T follicular helper cell (primary cell): ENCODE results near the gene CEP104.

Experiments used
- DNase-seq: peaks from one replicate; pipeline ENCODE4 v3.0.0-alpha.2; 2020; ENCODE audit warnings: low read depth

Gene CEP104

DNA sequence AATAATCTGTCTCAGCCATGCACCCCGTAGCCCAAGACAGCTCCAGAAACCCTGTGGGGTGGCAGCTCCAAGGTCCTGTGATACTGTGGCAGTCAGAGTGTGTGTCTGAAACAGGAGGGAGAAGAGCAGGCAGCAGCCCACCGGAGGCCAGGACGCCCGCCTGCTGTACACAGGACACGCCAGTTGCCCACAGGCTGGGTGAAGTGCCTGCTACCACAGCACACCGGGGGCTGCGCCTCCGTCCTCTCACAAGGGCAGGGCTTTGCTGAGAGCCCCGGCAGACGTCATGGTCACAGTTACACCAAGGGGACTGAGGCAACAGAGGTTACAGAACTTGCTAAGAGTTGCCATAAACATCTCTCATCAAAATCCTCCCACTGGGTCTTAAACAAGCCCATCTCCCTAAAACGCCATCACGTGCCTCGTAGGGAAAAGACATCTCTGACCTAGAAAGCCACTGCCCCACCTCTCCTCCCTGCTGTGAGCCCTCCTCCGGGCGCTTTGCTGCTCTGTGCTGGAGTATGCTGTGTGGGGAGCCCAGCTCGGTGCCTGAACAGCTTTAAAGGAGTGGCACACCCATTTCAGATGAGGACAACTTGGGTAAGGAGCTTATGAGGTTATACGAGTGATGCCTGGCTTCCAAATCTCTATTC lies 37.7 kb upstream of the CEP104 start:
- DNase-seq = no peak

DNA sequence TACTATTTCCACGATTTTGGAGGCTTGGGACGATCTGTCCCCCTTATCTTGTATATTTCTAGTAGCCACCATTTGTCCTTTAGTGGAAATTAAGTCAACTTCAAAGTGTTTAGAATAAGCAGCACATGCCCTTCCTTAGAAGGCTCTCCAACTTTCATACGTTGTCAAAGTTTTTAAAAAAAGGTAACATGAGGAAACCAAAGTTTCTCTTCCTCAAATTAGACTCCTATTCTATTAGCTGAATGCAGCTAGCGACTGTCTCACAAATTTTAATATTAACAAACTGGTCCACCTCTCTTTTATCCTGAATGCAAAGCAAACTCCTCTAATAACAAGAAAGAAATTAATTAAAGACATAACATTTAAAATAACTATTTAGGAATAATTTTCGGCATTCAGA lies 36.2 kb upstream of the CEP104 start:
- DNase-seq = no peak

- DNase-seq = no peak
Measured at GRCh38 chr1:3892748-3893147, 35.7 kb upstream of the CEP104 start.

DNA sequence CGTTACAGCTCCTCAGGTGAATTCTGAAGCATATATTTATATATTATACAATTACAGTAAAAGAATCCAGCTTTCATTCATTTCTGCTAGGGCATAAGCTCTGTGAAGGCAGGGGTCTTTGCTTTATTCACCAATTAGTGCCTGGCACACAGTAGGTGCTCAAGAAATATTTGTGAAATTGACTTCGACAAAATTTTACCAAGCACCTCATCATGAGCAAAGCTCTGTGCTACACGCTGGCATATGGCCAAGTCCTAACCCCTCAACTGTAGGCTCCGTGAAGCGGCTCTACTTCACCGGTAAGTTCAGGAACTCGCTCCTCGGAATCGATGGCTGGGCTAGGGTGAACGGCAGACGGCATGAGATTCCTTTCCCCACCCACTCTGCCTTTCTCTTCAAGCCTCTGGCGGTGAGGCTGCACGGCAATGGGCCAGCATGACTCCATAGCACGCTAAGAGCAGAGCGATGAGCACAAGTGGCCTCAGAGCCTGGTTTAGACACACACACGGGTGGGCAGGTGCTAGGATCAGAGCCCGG lies 34.4 kb upstream of the CEP104 start:
- DNase-seq = no peak

- DNase-seq = no peak
Measured at GRCh38 chr1:3890389-3891328, 33.6 kb upstream of the CEP104 start.

GRCh38 chr1:3889936-3890335 lies 32.9 kb upstream of the CEP104 start:
- no peak for DNase-seq

GRCh38 chr1:3888301-3888700 lies 31.3 kb upstream of the CEP104 start:
- DNase-seq = no peak

- DNase-seq = no peak
Measured at GRCh38 chr1:3886691-3887090, 29.7 kb upstream of the CEP104 start.

- DNase-seq = no peak
Measured at GRCh38 chr1:3886106-3886670, 29.2 kb upstream of the CEP104 start.

GRCh38 chr1:3885611-3886010 lies 28.6 kb upstream of the CEP104 start:
- DNase-seq = no peak

GRCh38 chr1:3884966-3885365 lies 28.0 kb upstream of the CEP104 start:
- no peak for DNase-seq

- DNase-seq = no peak
Measured at GRCh38 chr1:3883194-3883925, 26.3 kb upstream of the CEP104 start.

GRCh38 chr1:3881193-3881480 lies 24.1 kb upstream of the CEP104 start:
- DNase-seq = no peak

- no peak for DNase-seq
Measured at GRCh38 chr1:3880429-3881192, 23.6 kb upstream of the CEP104 start.

DNA sequence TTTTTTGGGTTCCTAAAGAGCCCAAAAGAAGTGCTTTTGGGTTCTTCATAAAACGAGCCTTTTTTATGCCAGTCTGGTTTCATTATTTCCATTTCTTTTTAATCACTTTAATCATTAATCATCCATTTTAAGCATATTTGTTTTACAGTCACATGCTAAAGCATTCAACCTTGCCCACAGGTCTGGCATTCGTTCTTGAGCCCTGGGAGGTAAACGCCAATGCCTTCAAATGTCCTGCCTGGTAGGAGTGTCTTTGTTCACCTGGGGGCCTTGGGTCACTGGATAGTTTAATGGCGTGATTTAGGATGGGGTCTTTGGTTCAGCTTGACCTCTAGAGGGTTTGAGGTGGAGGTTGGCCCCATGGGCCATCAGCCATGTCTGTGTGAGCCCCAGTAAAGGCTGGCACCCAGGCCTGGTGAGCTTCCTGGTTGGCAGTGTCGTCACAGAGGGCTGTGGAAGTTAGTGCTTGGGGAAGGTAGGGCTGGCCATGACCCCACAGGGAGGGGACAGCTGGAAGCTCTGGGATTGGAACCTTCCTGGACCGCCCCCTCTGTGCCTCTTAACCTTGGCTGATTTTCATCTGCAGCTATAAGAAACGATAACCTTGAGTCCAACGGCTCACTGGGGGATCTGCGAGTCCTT lies 22.9 kb upstream of the CEP104 start:
- no peak for DNase-seq

DNA sequence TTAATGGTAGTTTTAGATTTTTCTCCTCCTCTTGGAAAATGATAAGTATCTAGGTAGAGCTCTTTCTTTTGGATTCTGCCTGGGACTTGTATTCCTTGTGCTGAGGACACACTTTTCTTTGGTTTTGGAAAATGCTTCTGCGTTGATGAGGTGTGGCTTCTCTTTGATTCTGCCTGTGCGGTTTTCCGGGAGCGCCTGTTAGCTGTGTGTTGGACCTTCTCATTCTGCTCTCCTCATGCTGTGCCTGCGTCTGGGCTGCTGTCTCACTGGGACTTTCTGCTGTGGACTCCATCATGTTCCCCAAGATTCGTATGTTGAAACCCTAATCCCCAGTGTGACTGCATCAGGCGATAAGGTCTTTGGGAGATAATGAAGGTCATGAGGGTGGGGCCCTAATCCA lies 22.1 kb upstream of the CEP104 start:
- no peak for DNase-seq

- no peak for DNase-seq
Measured at GRCh38 chr1:3876716-3877115, 19.7 kb upstream of the CEP104 start.

GRCh38 chr1:3874736-3875135 lies 17.7 kb upstream of the CEP104 start:
- DNase-seq = no peak

DNA sequence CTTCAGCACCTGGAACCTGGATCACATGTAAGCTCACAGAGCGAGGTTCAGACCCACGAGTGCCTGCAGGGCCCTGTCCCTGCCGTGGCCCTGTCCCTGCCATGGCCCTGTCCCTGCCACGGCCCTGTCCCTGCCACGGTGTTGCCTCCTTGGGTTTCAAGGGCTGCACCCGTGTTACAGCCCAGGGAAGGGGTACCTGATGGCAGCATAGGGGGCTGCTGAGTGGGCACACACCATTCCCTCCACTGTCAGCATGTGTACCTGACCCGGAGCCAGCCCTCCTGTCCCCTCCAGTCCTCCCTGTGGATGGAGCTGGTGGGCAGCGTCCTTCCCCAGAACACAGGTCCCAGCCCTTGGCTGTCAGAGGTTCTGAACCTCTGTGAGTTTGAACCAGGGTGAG lies 15.5 kb upstream of the CEP104 start:
- DNase-seq = no peak

DNA sequence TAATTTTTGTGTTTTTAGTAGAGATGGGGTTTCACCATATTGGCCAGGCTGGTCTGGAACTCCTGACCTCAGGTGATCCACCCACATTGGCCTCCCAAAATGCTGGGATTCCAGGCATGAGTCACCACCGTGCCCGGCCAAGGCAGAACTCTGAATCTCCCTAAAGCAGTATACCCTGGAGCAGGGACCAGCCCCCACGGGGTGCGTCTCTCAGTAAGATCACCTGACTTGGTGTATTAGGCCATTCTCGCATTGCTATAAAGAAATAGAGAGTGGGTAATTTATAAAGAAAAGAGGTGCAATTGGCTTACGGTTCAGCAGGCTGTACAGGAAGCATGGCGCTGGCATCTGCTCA lies 14.4 kb upstream of the CEP104 start:
- no peak for DNase-seq

- no peak for DNase-seq
Measured at GRCh38 chr1:3869751-3870301, 12.8 kb upstream of the CEP104 start.
